8988T (cell line): Measurements from ENCODE around the gene SNCB.
"Not testable (repeated sequence)": the region's sequence is repeated elsewhere in the genome, so short reads cannot be mapped to it uniquely, and the experiment has no call there.

Source experiments
- DNase-seq: peaks from one replicate; pipeline ENCODE4 v3.0.0; 2011

Gene SNCB

GRCh38 chr5:176621661-176622079 lies 8.7 kb downstream of the SNCB start:
- no peak for DNase-seq

GRCh38 chr5:176620333-176620981 lies 9.9 kb downstream of the SNCB start:
- DNase-seq, result no peak

GRCh38 chr5:176619569-176620332 lies 10.6 kb downstream of the SNCB start:
- no peak for DNase-seq

GRCh38 chr5:176619203-176619568 lies 11.1 kb downstream of the SNCB start:
- peak; percentile 77 for DNase-seq

GRCh38 chr5:176618783-176619182 lies 11.6 kb downstream of the SNCB start:
- DNase-seq, result no peak

- DNase-seq, result no peak
Measured at GRCh38 chr5:176616511-176616910, 13.8 kb downstream of the SNCB start.

GRCh38 chr5:176614805-176615478 lies 15.4 kb downstream of the SNCB start:
- peak; percentile 93 for DNase-seq

GRCh38 chr5:176612855-176613254 lies 17.5 kb downstream of the SNCB start:
- no peak for DNase-seq

GRCh38 chr5:176612008-176612407 lies 18.3 kb downstream of the SNCB start:
- no peak for DNase-seq

- no peak for DNase-seq
Measured at GRCh38 chr5:176611435-176611834, 18.9 kb downstream of the SNCB start.

- no peak for DNase-seq
Measured at GRCh38 chr5:176610435-176610773, 19.9 kb downstream of the SNCB start.

- DNase-seq, result peak; percentile 97
Measured at GRCh38 chr5:176609724-176610434, 20.5 kb downstream of the SNCB start, which contains the start of gene GPRIN1. Gene GPRIN1 (minus strand): TSS chr5:176610156. CDS start chr5:176599834, 10,322 bp downstream.

GRCh38 chr5:176608937-176609723 lies 21.2 kb downstream of the SNCB start:
- DNase-seq, result no peak

- DNase-seq, result no peak
Measured at GRCh38 chr5:176608142-176608705, 22.1 kb downstream of the SNCB start.

- no peak for DNase-seq
Measured at GRCh38 chr5:176606875-176607274, 23.5 kb downstream of the SNCB start.

GRCh38 chr5:176606032-176606431 lies 24.3 kb downstream of the SNCB start:
- DNase-seq, result no peak

GRCh38 chr5:176603091-176603490 lies 27.2 kb downstream of the SNCB start:
- DNase-seq, result no peak

- no peak for DNase-seq
Measured at GRCh38 chr5:176601901-176602482, 28.3 kb downstream of the SNCB start.

GRCh38 chr5:176599749-176600430 lies 30.4 kb downstream of the SNCB start:
- DNase-seq, result not testable (repeated sequence)

- peak; percentile 85 for DNase-seq
Measured at GRCh38 chr5:176597417-176598389, 32.6 kb downstream of the SNCB start.
